Effector memory CD8-positive, alpha-beta T cell (primary cell): ENCODE data around the gene SNX2.

Experiments
- ATAC-seq: fragments of 150-1000 bp; cut with Tn5 transposase; replicated peaks from 2 replicates; pipeline ENCODE4 v1.10.0; 2021; ENCODE audit warnings: mild to moderate bottlenecking, moderate library complexity
- DNase-seq, 3 experiments: peaks; one replicate each; pipeline ENCODE4 v3.0.0; 2021
- H3K27ac Mint-ChIP-seq, 2 donors: one replicate each; pipeline ENCODE4 v1.8.0; 2022; ENCODE audit warnings: mild to moderate bottlenecking in 2 of 2, mixed read lengths in 2 of 2, moderate library complexity in 2 of 2
- H3K27me3 Mint-ChIP-seq, 2 donors: one replicate each; pipeline ENCODE4 v1.8.0; 2022; ENCODE audit warnings: mixed read lengths in 2 of 2
- H3K36me3 Mint-ChIP-seq: one replicate; pipeline ENCODE4 v1.8.0; 2022; ENCODE audit warnings: mild to moderate bottlenecking, moderate library complexity, mixed read lengths; ENCODE audit not compliant: insufficient read depth
- H3K4me1 Mint-ChIP-seq, 2 donors: one replicate each; pipeline ENCODE4 v1.8.0; 2022; ENCODE audit warnings: low read depth in 2 of 2, mixed read lengths in 2 of 2
- H3K4me3 Mint-ChIP-seq, 2 donors: one replicate each; pipeline ENCODE4 v1.8.0; 2022; ENCODE audit warnings: mild to moderate bottlenecking in 2 of 2, mixed read lengths in 2 of 2, moderate library complexity in 2 of 2
- H3K9me3 Mint-ChIP-seq, 2 donors: one replicate each; pipeline ENCODE4 v1.8.0; 2022; ENCODE audit warnings: mixed read lengths in 2 of 2

SNX2 gene

GRCh38 chr5:122779451-122779850 lies 4.6 kb downstream of the SNX2 start:
- H3K9me3 Mint-ChIP-seq: no peaks in the 10 kb centered on the region
- no peak overlapping the region for H3K27ac Mint-ChIP-seq
- DNase-seq (no peak), ATAC-seq (no peak)
- H3K4me3 Mint-ChIP-seq: no peak overlapping the region
- H3K4me1 Mint-ChIP-seq: peaks cover 24 to 52% of the 10 kb centered on the region in 2 donors
- peaks cover 19% of the 10 kb centered on the region for H3K36me3 Mint-ChIP-seq
- no peaks in the 10 kb centered on the region for H3K27me3 Mint-ChIP-seq

DNA sequence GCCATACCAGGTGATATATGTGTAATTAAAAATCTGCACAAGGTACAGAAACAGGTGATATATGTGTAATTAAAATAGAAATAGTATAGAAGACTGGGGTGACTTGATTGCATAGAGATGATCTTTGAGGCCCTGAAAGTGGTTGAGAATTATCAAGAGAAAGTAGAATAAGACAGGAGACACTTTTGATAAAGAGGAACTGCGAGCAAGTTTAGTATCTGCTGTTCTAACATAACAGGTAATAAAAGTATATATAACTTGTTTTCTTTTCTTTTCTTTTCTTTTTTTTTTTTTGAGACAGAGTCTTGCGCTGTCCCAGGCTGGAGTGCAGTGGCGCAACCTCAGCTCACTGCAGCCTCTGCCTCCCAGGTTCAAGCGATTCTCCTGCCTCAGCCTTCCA lies 5.4 kb downstream of the SNX2 start:
- ATAC-seq (no peak), DNase-seq (no peak)
- Mint-ChIP-seq H3K4me3 (no peak overlapping the region), H3K4me1 (peaks cover 28 to 59% of the 10 kb centered on the region in 2 donors), H3K36me3 (peaks cover 12% of the 10 kb centered on the region), H3K27me3 (no peaks in the 10 kb centered on the region), H3K9me3 (no peaks in the 10 kb centered on the region), H3K27ac (no peak overlapping the region)

GRCh38 chr5:122781465-122781864 lies 6.6 kb downstream of the SNX2 start:
- Mint-ChIP-seq H3K9me3 (peaks cover 0 to 2% of the 10 kb centered on the region in 2 donors), H3K27me3 (no peaks in the 10 kb centered on the region), H3K4me1 (peaks cover 26 to 53% of the 10 kb centered on the region in 2 donors), H3K27ac (no peak overlapping the region), H3K36me3 (peaks cover 8% of the 10 kb centered on the region), H3K4me3 (no peak overlapping the region)
- ATAC-seq (no peak), DNase-seq (no peak)

DNA sequence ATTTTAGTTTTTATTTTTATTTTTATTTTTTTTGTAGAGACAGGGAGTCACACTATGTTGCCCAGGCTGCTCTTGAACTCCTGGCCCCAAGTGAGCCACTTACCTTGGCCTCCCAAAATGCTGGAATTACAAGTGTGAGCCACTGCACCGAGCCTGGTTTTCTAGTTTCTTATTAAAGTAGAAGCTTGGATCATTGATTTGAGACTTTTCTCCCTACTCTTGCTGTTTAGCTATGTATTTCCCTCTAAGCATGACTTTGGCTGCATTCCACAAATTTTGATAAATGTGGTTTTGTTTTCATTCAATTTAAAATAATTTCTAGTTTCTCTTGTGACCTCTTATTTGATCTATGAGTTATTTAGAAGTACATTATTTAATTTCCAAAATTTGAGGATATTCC lies 10.4 kb downstream of the SNX2 start:
- H3K27me3 Mint-ChIP-seq: no peaks in the 10 kb centered on the region
- ATAC-seq (no peak), DNase-seq (no peak)
- peaks cover 2% of the 10 kb centered on the region for H3K36me3 Mint-ChIP-seq
- H3K4me1 Mint-ChIP-seq: peaks cover 22 to 57% of the 10 kb centered on the region in 2 donors
- H3K27ac Mint-ChIP-seq: no peak overlapping the region
- peaks cover 0 to 4% of the 10 kb centered on the region in 2 donors for H3K9me3 Mint-ChIP-seq
- no peak overlapping the region for H3K4me3 Mint-ChIP-seq

DNA sequence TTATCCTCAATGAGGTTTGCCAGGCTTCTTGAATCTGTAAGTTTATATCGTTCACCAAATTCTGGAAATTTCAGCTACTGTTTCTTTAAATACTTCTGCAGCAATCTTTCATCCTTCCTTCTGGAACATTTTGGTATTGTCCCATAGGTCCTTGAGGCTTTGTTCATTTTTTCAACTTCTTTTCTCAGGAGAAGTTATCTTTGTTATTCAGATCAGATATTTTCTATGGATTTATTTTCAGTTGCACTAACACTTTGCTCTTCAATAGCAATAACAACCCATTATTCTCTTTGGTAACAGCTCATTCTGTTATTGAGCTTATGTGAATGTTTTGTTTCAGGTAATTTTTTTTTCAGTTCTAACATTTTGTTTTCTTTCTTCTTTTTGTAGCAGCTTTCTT lies 13.5 kb downstream of the SNX2 start:
- no peak for DNase-seq
- Mint-ChIP-seq H3K4me3 (no peak overlapping the region), H3K27me3 (no peaks in the 10 kb centered on the region), H3K36me3 (peaks cover 6% of the 10 kb centered on the region), H3K4me1 (peaks cover 23 to 55% of the 10 kb centered on the region in 2 donors), H3K27ac (no peak overlapping the region), H3K9me3 (peaks cover 0 to 4% of the 10 kb centered on the region in 2 donors)
- ATAC-seq: no peak

- Mint-ChIP-seq H3K27me3 (no peaks in the 10 kb centered on the region), H3K36me3 (peaks cover 6% of the 10 kb centered on the region), H3K27ac (no peak overlapping the region), H3K4me3 (no peak overlapping the region), H3K4me1 (peaks cover 22 to 50% of the 10 kb centered on the region in 2 donors), H3K9me3 (peaks cover 0 to 4% of the 10 kb centered on the region in 2 donors)
- DNase-seq (no peak), ATAC-seq (no peak)
These were observed 14.1 kb downstream of the SNX2 start for GRCh38 chr5:122788996-122789395.

GRCh38 chr5:122789461-122790171 lies 14.7 kb downstream of the SNX2 start:
- DNase-seq (no peak), ATAC-seq (no peak)
- Mint-ChIP-seq H3K27ac (no peak overlapping the region), H3K4me3 (no peak overlapping the region), H3K9me3 (peaks cover 0 to 4% of the 10 kb centered on the region in 2 donors), H3K4me1 (peaks cover 18 to 45% of the 10 kb centered on the region in 2 donors), H3K36me3 (peaks cover 6% of the 10 kb centered on the region), H3K27me3 (no peaks in the 10 kb centered on the region)

DNA sequence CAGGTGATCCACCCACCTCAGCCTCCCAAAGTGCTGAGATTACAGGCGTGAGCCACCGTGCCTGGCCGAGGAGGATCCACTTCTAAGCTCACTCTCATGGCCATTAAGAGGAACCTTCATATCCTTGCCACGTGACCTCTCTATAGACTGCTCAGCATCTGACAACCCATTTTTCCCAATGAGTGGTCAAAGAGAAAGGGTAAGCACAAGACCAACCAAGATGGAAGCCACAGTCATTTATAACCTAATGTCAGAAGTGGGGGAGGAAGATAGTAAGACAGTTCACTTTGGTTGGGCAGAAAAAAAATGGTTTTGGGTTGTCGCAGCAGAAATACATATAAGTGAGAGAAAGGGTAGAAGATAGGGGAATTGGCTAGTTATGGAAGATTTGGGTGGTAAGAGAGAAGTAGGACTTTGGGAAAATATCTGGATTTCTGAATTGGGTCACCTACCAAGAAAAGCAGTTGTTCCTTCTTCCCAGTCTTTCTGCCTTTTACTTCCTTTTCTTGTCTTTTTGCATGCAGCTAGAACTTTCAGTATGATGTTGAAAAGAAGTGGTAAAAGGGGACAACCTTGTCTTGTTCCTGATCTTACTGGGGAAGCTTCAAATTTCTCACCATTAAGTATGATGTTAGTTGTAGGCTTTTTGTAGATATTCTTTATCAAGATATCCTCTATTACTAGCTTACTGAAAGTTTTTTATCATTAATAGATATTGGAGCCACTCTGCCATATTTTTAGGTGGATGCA lies 15.6 kb downstream of the SNX2 start:
- no peak for DNase-seq
- H3K4me3 Mint-ChIP-seq: no peak overlapping the region

DNA sequence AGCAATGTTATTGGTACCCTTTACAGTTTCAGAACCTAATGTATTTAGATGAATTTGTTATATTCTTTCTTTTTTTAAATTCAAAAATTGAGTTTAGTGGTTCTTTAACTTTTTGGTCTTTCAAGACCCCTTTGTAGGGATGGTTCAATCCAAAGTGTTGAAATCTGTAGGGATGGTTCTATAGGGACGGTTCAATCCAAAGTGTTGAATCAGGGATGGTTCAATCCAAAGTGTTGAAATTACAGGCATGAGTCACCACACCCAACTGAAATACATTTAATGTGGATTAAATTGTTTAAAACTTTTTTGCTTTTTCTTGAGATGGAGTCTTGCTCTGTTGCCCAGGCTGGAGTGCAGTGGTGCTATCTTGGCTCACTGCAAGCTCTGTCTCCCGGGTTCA lies 30.6 kb downstream of the SNX2 start:
- H3K4me1 Mint-ChIP-seq: no peaks in the 10 kb centered on the region
- ATAC-seq (no peak), DNase-seq (no peak)
- no peaks in the 10 kb centered on the region for H3K9me3 Mint-ChIP-seq
- H3K36me3 Mint-ChIP-seq: peaks cover 61% of the 10 kb centered on the region
- H3K27ac Mint-ChIP-seq: no peak overlapping the region
- H3K4me3 Mint-ChIP-seq: no peak overlapping the region
- no peaks in the 10 kb centered on the region for H3K27me3 Mint-ChIP-seq

More for the DNA sequence above, 15.6 kb downstream of the SNX2 start:
- no peak for ATAC-seq
- no peak overlapping the region for H3K27ac Mint-ChIP-seq
- no peaks in the 10 kb centered on the region for H3K27me3 Mint-ChIP-seq
- peaks cover 0 to 3% of the 10 kb centered on the region in 2 donors for H3K9me3 Mint-ChIP-seq
- H3K36me3 Mint-ChIP-seq: peaks cover 10% of the 10 kb centered on the region
- peaks cover 15 to 40% of the 10 kb centered on the region in 2 donors for H3K4me1 Mint-ChIP-seq

- peak overlapping the region in 1 of 2 donors; percentile 44 for H3K27ac Mint-ChIP-seq
- H3K27me3 Mint-ChIP-seq: no peaks in the 10 kb centered on the region
- H3K9me3 Mint-ChIP-seq: no peaks in the 10 kb centered on the region
- no peaks in the 10 kb centered on the region for H3K4me1 Mint-ChIP-seq
- DNase-seq (no peak), ATAC-seq (no peak)
- H3K36me3 Mint-ChIP-seq: peaks cover 23% of the 10 kb centered on the region
- no peak overlapping the region for H3K4me3 Mint-ChIP-seq
These were observed 35.5 kb downstream of the SNX2 start for GRCh38 chr5:122810405-122810804.

DNA sequence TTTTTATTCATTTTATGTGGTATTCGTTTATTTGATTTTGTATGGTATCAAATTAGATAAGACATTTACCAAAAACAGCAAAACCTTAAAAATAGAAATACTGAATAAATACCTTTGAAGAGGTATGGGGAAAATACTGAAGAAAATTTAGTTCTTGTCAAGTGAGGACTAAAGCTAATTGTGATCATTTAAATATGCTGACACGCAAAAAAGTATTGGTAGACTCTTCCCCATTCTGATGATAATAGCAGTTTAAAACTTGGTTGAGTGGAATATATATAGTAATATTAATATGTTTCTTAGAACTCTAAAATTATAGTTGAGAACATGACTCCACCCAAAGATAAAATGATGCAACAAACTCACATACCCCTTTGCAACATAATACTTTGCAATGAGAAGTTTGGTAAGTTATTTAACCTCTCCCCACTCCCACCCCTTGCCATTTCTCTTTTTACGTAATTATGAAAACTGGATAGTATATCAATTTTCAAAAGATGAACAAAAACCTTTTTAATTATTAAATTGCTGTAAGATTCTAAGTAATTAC lies 40.4 kb downstream of the SNX2 start:
- H3K27ac Mint-ChIP-seq: no peak overlapping the region
- H3K9me3 Mint-ChIP-seq: no peaks in the 10 kb centered on the region

DNA sequence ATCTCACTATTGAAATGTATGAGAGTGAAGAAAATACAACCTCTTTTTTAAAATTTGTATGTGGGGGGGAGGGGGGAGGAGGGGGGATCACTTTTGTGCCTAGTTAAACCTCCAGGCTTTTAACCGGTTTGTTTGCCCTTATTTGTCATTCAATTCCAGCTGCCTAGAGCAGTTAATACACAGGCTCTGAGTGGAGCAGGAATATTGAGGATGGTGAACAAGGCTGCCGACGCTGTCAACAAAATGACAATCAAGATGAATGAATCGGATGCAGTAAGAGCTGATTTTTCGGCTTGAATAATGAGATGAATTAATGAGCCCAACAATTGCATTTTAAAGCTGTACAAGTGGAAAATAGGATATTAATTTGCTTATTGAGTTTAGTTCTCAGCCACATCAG lies 41.9 kb downstream of the SNX2 start:
- no peaks in the 10 kb centered on the region for H3K27me3 Mint-ChIP-seq
- H3K4me1 Mint-ChIP-seq: no peaks in the 10 kb centered on the region
- no peak overlapping the region for H3K4me3 Mint-ChIP-seq
- DNase-seq: no peak
- ATAC-seq: no peak
- no peak overlapping the region for H3K27ac Mint-ChIP-seq
- peaks cover 29% of the 10 kb centered on the region for H3K36me3 Mint-ChIP-seq
- H3K9me3 Mint-ChIP-seq: no peaks in the 10 kb centered on the region

More for the DNA sequence above, 40.4 kb downstream of the SNX2 start:
- DNase-seq: no peak
- H3K4me3 Mint-ChIP-seq: no peak overlapping the region
- no peak for ATAC-seq
- H3K4me1 Mint-ChIP-seq: no peaks in the 10 kb centered on the region
- peaks cover 21% of the 10 kb centered on the region for H3K36me3 Mint-ChIP-seq
- no peaks in the 10 kb centered on the region for H3K27me3 Mint-ChIP-seq

- DNase-seq (no peak), ATAC-seq (no peak)
- H3K4me3 Mint-ChIP-seq: no peak overlapping the region
- peak overlapping the region in 1 of 2 donors; percentile 38 for H3K27ac Mint-ChIP-seq
- no peaks in the 10 kb centered on the region for H3K4me1 Mint-ChIP-seq
- no peaks in the 10 kb centered on the region for H3K27me3 Mint-ChIP-seq
- H3K9me3 Mint-ChIP-seq: no peaks in the 10 kb centered on the region
- H3K36me3 Mint-ChIP-seq: peaks cover 37% of the 10 kb centered on the region
These were observed 57.1 kb downstream of the SNX2 start for GRCh38 chr5:122831984-122832383.

- no peaks in the 10 kb centered on the region for H3K4me1 Mint-ChIP-seq
- ATAC-seq: no peak
- no peak overlapping the region for H3K27ac Mint-ChIP-seq
These were observed 60.8 kb downstream of the SNX2 start for GRCh38 chr5:122835681-122836080.

More at GRCh38 chr5:122835681-122836080, 60.8 kb downstream of the SNX2 start:
- Mint-ChIP-seq H3K4me3 (no peak overlapping the region), H3K27me3 (peaks cover 0 to 5% of the 10 kb centered on the region in 2 donors), H3K9me3 (no peaks in the 10 kb centered on the region), H3K36me3 (peaks cover 1% of the 10 kb centered on the region)
- no peak for DNase-seq
